AG09309 (cell line): ENCODE results near the gene ANO3.
"Not testable (repeated sequence)": the region's sequence is repeated elsewhere in the genome, so short reads cannot be mapped to it uniquely, and the experiment has no call there.

Experiments used
- DNase-seq: peaks from one replicate; pipeline ENCODE4 v3.0.0-alpha.2; 2010; ENCODE audit warnings: low read depth
- H3K4me3 ChIP-seq: 2 replicates; pipeline ENCODE4 v1.5.1; 2011; ENCODE audit warnings: mild to moderate bottlenecking, low read depth, low read length, moderate library complexity; ENCODE audit not compliant: control insufficient read depth
- CTCF ChIP-seq: IDR thresholded peaks from 2 replicates; pipeline ENCODE4 v1.5.1; 2011; ENCODE audit warnings: mild to moderate bottlenecking, low read depth, low read length, inconsistent platforms; ENCODE audit not compliant: insufficient read depth, control insufficient read depth; ENCODE audit errors: missing control alignments

The ANO3 gene

GRCh38 chr11:26632691-26633159, 300.8 kb downstream of the ANO3 start:
- TF ChIP-seq CTCF: no peak
- H3K4me3 ChIP-seq: no peak overlapping the region
- no peak for DNase-seq

- not testable (repeated sequence) for H3K4me3 ChIP-seq
Observed at GRCh38 chr11:26643314-26643713, 311.4 kb downstream of the ANO3 start.

GRCh38 chr11:26649884-26650283, 318.0 kb downstream of the ANO3 start:
- H3K4me3 ChIP-seq: no peak overlapping the region
- TF ChIP-seq CTCF: peak; percentile 79
- DNase-seq: peak; percentile 34

More at GRCh38 chr11:26643314-26643713, 311.4 kb downstream of the ANO3 start:
- not testable (repeated sequence) for DNase-seq

GRCh38 chr11:26651916-26652315, 320.0 kb downstream of the ANO3 start:
- no peak for DNase-seq
- TF ChIP-seq CTCF: no peak
- H3K4me3 ChIP-seq: no peak overlapping the region

GRCh38 chr11:26655287-26655686, 323.4 kb downstream of the ANO3 start:
- H3K4me3 ChIP-seq: no peak overlapping the region
- no peak for TF ChIP-seq CTCF
- no peak for DNase-seq

GRCh38 chr11:26662916-26663315, 331.0 kb downstream of the ANO3 start:
- no peak for TF ChIP-seq CTCF
- H3K4me3 ChIP-seq: no peak overlapping the region
- no peak for DNase-seq

GRCh38 chr11:26665036-26665435, 333.1 kb downstream of the ANO3 start:
- TF ChIP-seq CTCF: no peak
- no peak overlapping the region for H3K4me3 ChIP-seq
- no peak for DNase-seq
